H1 (cell line): ENCODE measurements around the gene HBQ1. TPM values are rescaled to one million over a fixed set of nuclear protein-coding genes. Genes with fewer than 3 reads are reported as not detected.

ENCODE experiments used
- CTCF ChIA-PET: fragments of 300-600 bp; sonication (Branson Sonifier 250); formaldehyde crosslinking; loops from one replicate; lab custom pipeline; 2021; ENCODE audit not compliant: partially characterized antibody; lab: Charles Lee
- POLR2A ChIA-PET: fragments of 300-600 bp; sonication (Branson Sonifier 250); formaldehyde crosslinking; loops from one replicate; lab custom pipeline; 2021; ENCODE audit warnings: inconsistent platforms; ENCODE audit not compliant: partially characterized antibody; lab: Charles Lee
- DNase-seq, 2 experiments: peaks; one replicate each; pipeline versions ENCODE4 v3.0.0 to v3.0.0-alpha.2; 2010 to 2022; ENCODE audit warnings: low spot score in 2 of 2, low read depth in 1 of 2, mixed read lengths in 1 of 2
- FAIRE-seq: peaks from 2 replicates; lab custom pipeline; 2011; peaks lifted over from hg19 to GRCh38; lab: Jason Lieb, UNC
- H2AFZ ChIP-seq: 2 replicates; pipeline ENCODE4 v1.8.1; 2012; ENCODE audit warnings: low read length, inconsistent platforms
- H2AK5ac ChIP-seq: 2 replicates; pipeline ENCODE4 v1.6.1; 2013; ENCODE audit warnings: low read depth, low read length
- H2BK120ac ChIP-seq: replicated peaks from 2 replicates; pipeline ENCODE3; 2013; ENCODE audit warnings: low read depth, low read length, inconsistent platforms
- H2BK12ac ChIP-seq: 2 replicates; pipeline ENCODE4 v1.6.1; 2013; ENCODE audit warnings: low read depth, low read length
- H2BK15ac ChIP-seq: 2 replicates; pipeline ENCODE4 v1.6.1; 2013; ENCODE audit warnings: low read length
- H2BK20ac ChIP-seq: 2 replicates; pipeline ENCODE4 v1.6.1; 2013; ENCODE audit warnings: low read length
- H2BK5ac ChIP-seq: 2 replicates; pipeline ENCODE4 v1.6.1; 2013; ENCODE audit warnings: low read depth, low read length
- H3K14ac ChIP-seq: 2 replicates; pipeline ENCODE4 v1.6.1; 2013; ENCODE audit warnings: inconsistent platforms; ENCODE audit not compliant: insufficient read length
- H3K18ac ChIP-seq: 2 replicates; pipeline ENCODE4 v1.6.1; 2013; ENCODE audit warnings: low read length; ENCODE audit errors: extremely low read depth
- H3K23ac ChIP-seq: 2 replicates; pipeline ENCODE4 v1.6.1; 2013; ENCODE audit warnings: inconsistent platforms; ENCODE audit not compliant: insufficient read length
- H3K23me2 ChIP-seq: 2 replicates; pipeline ENCODE4 v1.6.1; 2013; ENCODE audit warnings: low read depth, low read length
- H3K27ac ChIP-seq: 2 replicates; pipeline ENCODE4 v1.6.1; 2011; ENCODE audit warnings: low read depth, low read length, inconsistent platforms
- H3K27me3 ChIP-seq, 4 experiments: replicated peaks in 1 of 4; 1 replicate in 1 of 4; 2 replicates in 3 of 4; pipeline versions ENCODE4 v1.6.1 to v1.8.1; 2011 to 2013; ENCODE audit warnings: low read length in 3 of 4, mild to moderate bottlenecking in 3 of 4, inconsistent platforms in 2 of 4, mixed read lengths in 2 of 4, moderate library complexity in 1 of 4; ENCODE audit not compliant: control insufficient read depth in 3 of 4, insufficient read depth in 3 of 4; ENCODE audit errors: extremely low read depth in 1 of 4
- H3K36me3 ChIP-seq, 4 experiments: 2 replicates each; pipeline versions ENCODE4 v1.6.1 to v1.8.1; 2011 to 2013; ENCODE audit warnings: mild to moderate bottlenecking in 4 of 4, low read length in 3 of 4, moderate library complexity in 2 of 4, control low read depth in 1 of 4, inconsistent platforms in 1 of 4; ENCODE audit not compliant: insufficient read depth in 4 of 4, control insufficient read depth in 2 of 4
- H3K4ac ChIP-seq: replicated peaks from 2 replicates; pipeline ENCODE3; 2013; ENCODE audit warnings: low read length, low read depth, mixed read lengths, inconsistent platforms; ENCODE audit not compliant: insufficient read length
- H3K4me1 ChIP-seq, 4 experiments: replicated peaks in 1 of 4; 1 replicate in 1 of 4; 2 replicates in 3 of 4; pipeline versions ENCODE4 v1.6.1 to v1.8.1; 2011 to 2013; ENCODE audit warnings: low read length in 3 of 4, inconsistent platforms in 2 of 4, mixed read lengths in 1 of 4; ENCODE audit not compliant: insufficient read depth in 4 of 4, control insufficient read depth in 3 of 4
- H3K4me2 ChIP-seq, 2 experiments: 2 replicates each; pipeline versions ENCODE4 v1.6.1 to v1.8.1; 2011 to 2013; ENCODE audit warnings: low read depth in 2 of 2, low read length in 2 of 2, control low read depth in 1 of 2, inconsistent platforms in 1 of 2, mild to moderate bottlenecking in 1 of 2; ENCODE audit not compliant: insufficient read depth in 1 of 2
- H3K4me3 ChIP-seq, 4 experiments: fragments of 200-600, 300-600 bp in 1 of 4; sonication (generic), shearing (Covaris generic), sonication (Bioruptor Twin) in 1 of 4; 2 replicates each; pipeline versions ENCODE4 v1.5.1 to v1.8.1; 2011 to 2016; ENCODE audit warnings: low read length in 4 of 4, low read depth in 3 of 4, control low read depth in 2 of 4, inconsistent platforms in 2 of 4, mild to moderate bottlenecking in 2 of 4, mixed read lengths in 1 of 4, moderate library complexity in 1 of 4; ENCODE audit not compliant: insufficient read depth in 2 of 4; ENCODE audit errors: extremely low read depth in 1 of 4
- H3K56ac ChIP-seq: replicated peaks from 2 replicates; pipeline ENCODE3; 2013; ENCODE audit warnings: low read depth, mild to moderate bottlenecking, mixed read lengths, low read length, inconsistent platforms; ENCODE audit not compliant: insufficient read length
- H3K79me1 ChIP-seq: 2 replicates; pipeline ENCODE4 v1.6.1; 2013; ENCODE audit warnings: low read depth, low read length, control low read depth
- H3K79me2 ChIP-seq, 2 experiments: 2 replicates each; pipeline versions ENCODE4 v1.6.1 to v1.8.1; 2012 to 2013; ENCODE audit warnings: low read length in 2 of 2, mild to moderate bottlenecking in 2 of 2, inconsistent platforms in 1 of 2; ENCODE audit not compliant: insufficient read depth in 2 of 2, control insufficient read depth in 1 of 2
- H3K9ac ChIP-seq, 4 experiments: replicated peaks in 1 of 4; 1 replicate in 1 of 4; 2 replicates in 3 of 4; pipeline versions ENCODE4 v1.6.1 to v1.8.1; 2011 to 2013; ENCODE audit warnings: low read depth in 3 of 4, low read length in 3 of 4, control low read depth in 2 of 4, mild to moderate bottlenecking in 2 of 4, moderate library complexity in 2 of 4, inconsistent platforms in 1 of 4; ENCODE audit errors: extremely low read depth in 1 of 4
- H3K9me3 ChIP-seq, 2 experiments: 2 replicates each; pipeline versions ENCODE4 v1.6.1 to v1.8.1; 2012 to 2013; ENCODE audit warnings: mild to moderate bottlenecking in 2 of 2, moderate library complexity in 2 of 2, control low read depth in 1 of 2, inconsistent platforms in 1 of 2, low read depth in 1 of 2, low read length in 1 of 2, mixed read lengths in 1 of 2; ENCODE audit not compliant: insufficient read depth in 2 of 2
- H4K20me1 ChIP-seq, 2 experiments: replicated peaks in 1 of 2; 2 replicates each; pipeline versions ENCODE3 to v1.8.1; 2011 to 2013; ENCODE audit warnings: inconsistent platforms in 2 of 2, low read length in 2 of 2, mild to moderate bottlenecking in 1 of 2; ENCODE audit not compliant: insufficient read depth in 2 of 2, control insufficient read depth in 1 of 2
- H4K5ac ChIP-seq: 2 replicates; pipeline ENCODE4 v1.6.1; 2013; ENCODE audit warnings: low read length, low read depth, mixed read lengths, inconsistent platforms; ENCODE audit not compliant: insufficient read length
- H4K8ac ChIP-seq: 2 replicates; pipeline ENCODE4 v1.8.0; 2013; ENCODE audit warnings: mild to moderate bottlenecking, moderate library complexity, low read length, inconsistent platforms; ENCODE audit not compliant: insufficient read depth; ENCODE audit errors: extremely low read depth
- H4K91ac ChIP-seq: replicated peaks from 2 replicates; pipeline ENCODE3; 2013; ENCODE audit warnings: low read length, mixed read lengths, inconsistent platforms; ENCODE audit not compliant: insufficient read length
- ASH2L ChIP-seq: fragments of 200-600, 300-600 bp; sonication (generic); IDR thresholded peaks from one replicate; pipeline ENCODE4 v1.7.1; 2017; ENCODE audit warnings: low read length
- BACH1 ChIP-seq: IDR thresholded peaks from 2 replicates; pipeline ENCODE4 v1.6.1; 2012; ENCODE audit warnings: low read length, improper control_type of control experiment
- GABPA ChIP-seq: IDR thresholded peaks from 2 replicates; pipeline ENCODE4 v1.6.1; 2011; ENCODE audit warnings: mild to moderate bottlenecking, low read length, moderate library complexity, borderline replicate concordance; ENCODE audit not compliant: insufficient read depth
- GTF2F1 ChIP-seq: IDR thresholded peaks from 2 replicates; pipeline ENCODE4 v1.6.1; 2012; ENCODE audit warnings: low read depth, low read length, improper control_type of control experiment, borderline replicate concordance
- JUN ChIP-seq: IDR thresholded peaks from 2 replicates; pipeline ENCODE4 v1.6.1; 2011; ENCODE audit warnings: low read depth, mild to moderate bottlenecking, improper control_type of control experiment, low read length
- JUND ChIP-seq: IDR thresholded peaks from 2 replicates; pipeline ENCODE4 v1.6.1; 2011; ENCODE audit warnings: mild to moderate bottlenecking, improper control_type of control experiment, low read length
- POLR2AphosphoS5 ChIP-seq: IDR thresholded peaks from 2 replicates; pipeline ENCODE4 v1.6.1; 2011; ENCODE audit warnings: low read depth, low read length
- RBBP5 ChIP-seq: IDR thresholded peaks from 2 replicates; pipeline ENCODE4 v1.7.1; 2012; ENCODE audit warnings: low read depth, mild to moderate bottlenecking, inconsistent platforms, low read length, moderate library complexity, borderline replicate concordance
- TAF7 ChIP-seq: optimal IDR thresholded peaks from 2 replicates; pipeline ENCODE3; 2011; ENCODE audit warnings: low read depth, mild to moderate bottlenecking, inconsistent platforms, low read length, moderate library complexity, borderline replicate concordance
- TEAD4 ChIP-seq: IDR thresholded peaks from 2 replicates; pipeline ENCODE4 v1.6.1; 2012; ENCODE audit warnings: low read depth, low read length, inconsistent platforms, mixed read lengths
- YY1 ChIP-seq: IDR thresholded peaks from 2 replicates; pipeline ENCODE4 v1.6.1; 2011; ENCODE audit warnings: low read depth, mild to moderate bottlenecking, low read length
- WGBS, 2 experiments: shearing (Covaris generic) in 1 of 2; methylation state at CpG; one replicate each; pipeline versions ENCODE4 v1.1.6 to v1.1.7; 2013 to 2015; ENCODE audit warnings: low lambda C conversion rate in 2 of 2, mixed read lengths in 2 of 2, inconsistent platforms in 1 of 2, low coverage in 1 of 2, missing lambda C conversion rate in 1 of 2; ENCODE audit not compliant: insufficient replicate concordance in 2 of 2, insufficient coverage in 1 of 2, insufficient read length in 1 of 2; ENCODE audit errors: extremely low coverage in 1 of 2, missing lambda C conversion rate in 1 of 2; 5-methylcytosine and 5-hydroxymethylcytosine counted together
- polyA plus RNA-seq, 7 experiments: library from polyadenylated mRNA; depleted of rRNA in 3 of 7; stranded (reverse) in 5 of 7; unstranded in 2 of 7; fragments of >200 nt in 5 of 7; fragments of 200-250 nt in 2 of 7; gene quantifications; 1 replicate in 5 of 7; 2 replicates in 1 of 7; 4 replicates in 1 of 7; pipeline versions ENCODE4 v1.2.1 to v1.2.3, GENCODE V29; 2011 to 2013; ENCODE audit warnings: missing spikeins in 2 of 7, mixed read lengths in 2 of 7
- total RNA-seq: library from RNA; stranded (reverse); fragmentation: NEBNext Ultra II Directional; extraction: Animal tissue kit (Norgen Biotek cat#: 25700); gene quantifications from 2 replicates; pipeline ENCODE4 v1.2.1, GENCODE V29; 2021
- TF ChIP-seq, protein P1 (sequence below): IDR thresholded peaks from 2 replicates; pipeline ENCODE4 v1.6.1; 2012; ENCODE audit warnings: inconsistent platforms
- TF ChIP-seq, protein P2 (sequence below): IDR thresholded peaks from 2 replicates; pipeline ENCODE4 v1.6.1; 2012; ENCODE audit warnings: low read length, inconsistent platforms

Gene HBQ1
- total and polyA plus RNA-seq, 2 of the 8 experiments (the other 6 are each of a cell fraction or from before 2014, with no cell fraction given), result 2.9 to 17.1 TPM

DNA sequence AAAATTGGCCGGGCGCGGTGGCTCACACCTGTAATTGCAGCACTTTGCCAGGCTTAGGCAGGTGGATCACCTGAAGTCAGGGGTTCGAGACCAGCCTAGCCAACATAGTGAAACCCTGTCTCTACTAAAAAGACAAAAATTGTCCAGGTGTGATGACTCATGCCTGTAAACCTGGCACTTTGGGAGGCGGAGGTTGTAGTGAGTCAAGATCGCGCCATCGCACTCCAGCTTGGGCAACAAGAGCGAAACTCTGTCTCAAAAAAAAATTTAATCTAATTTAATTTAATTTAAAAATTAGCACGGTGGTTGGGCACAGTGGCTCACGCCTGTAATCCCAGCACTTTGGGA, 1.6 kb upstream of the HBQ1 start:
- Histone ChIP-seq H2AFZ (no peak overlapping the region), H3K4me2 (no peak overlapping the region), H3K27me3 (peaks cover 49 to 70% (median 63%) of the 10 kb centered on the region in 4 experiments), H3K56ac (no peak overlapping the region), H3K27ac (no peak overlapping the region), H2BK12ac (no peak overlapping the region), H3K18ac (no peak overlapping the region), H3K9ac (no peak overlapping the region), H3K36me3 (no peaks in the 10 kb centered on the region), H4K91ac (no peak overlapping the region), H3K23ac (no peak overlapping the region), H3K79me2 (no peaks in the 10 kb centered on the region), H3K79me1 (no peaks in the 10 kb centered on the region), H4K8ac (no peak overlapping the region), H3K4me1 (peaks cover 0 to 9% (median 4%) of the 10 kb centered on the region in 4 experiments; a peak in 5 of 7 replicates), H2BK15ac (no peak overlapping the region), H3K4ac (no peak overlapping the region), H2BK120ac (no peak overlapping the region), H2BK5ac (no peak overlapping the region), H3K14ac (no peak overlapping the region), H4K5ac (no peak overlapping the region), H3K4me3 (no peak overlapping the region), H3K23me2 (peaks cover 9% of the 10 kb centered on the region; the same call in 1 of the 2 replicates), H2AK5ac (no peak overlapping the region), H3K9me3 (no peaks in the 10 kb centered on the region), H2BK20ac (no peak overlapping the region), H4K20me1 (peaks cover 11 to 20% of the 10 kb centered on the region in 2 experiments)
- WGBS, 2 experiments, result 83% methylated on average over 11 of the region's 11 CpGs; no CpG with 5 or more reads in 1 of the 2 experiments
- DNase-seq (no peak), FAIRE-seq (no peak)
- ChIA-PET CTCF (interaction anchor here (2.5 to 4.3 kb wide), 2 partner anchors 11 to 61 kb away, joined by 14 to 29 read pairs; no protein-coding TSS in a partner anchor), POLR2A (interaction anchor here (2.3 kb wide), 1 partner anchor 11 kb away, joined by 16 read pairs; the partner anchor contains the start of gene HBM)
- TF ChIP-seq TAF7 (no peak), YY1 (no peak), ASH2L (no peak), TEAD4 (no peak), JUN (no peak), BACH1 (no peak), POLR2AphosphoS5 (no peak), RBBP5 (no peak), JUND (no peak), GTF2F1 (no peak), GABPA (no peak)
- TF ChIP-seq, protein P1, sequence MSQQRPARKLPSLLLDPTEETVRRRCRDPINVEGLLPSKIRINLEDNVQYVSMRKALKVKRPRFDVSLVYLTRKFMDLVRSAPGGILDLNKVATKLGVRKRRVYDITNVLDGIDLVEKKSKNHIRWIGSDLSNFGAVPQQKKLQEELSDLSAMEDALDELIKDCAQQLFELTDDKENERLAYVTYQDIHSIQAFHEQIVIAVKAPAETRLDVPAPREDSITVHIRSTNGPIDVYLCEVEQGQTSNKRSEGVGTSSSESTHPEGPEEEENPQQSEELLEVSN, result no peak
- TF ChIP-seq, protein P2, sequence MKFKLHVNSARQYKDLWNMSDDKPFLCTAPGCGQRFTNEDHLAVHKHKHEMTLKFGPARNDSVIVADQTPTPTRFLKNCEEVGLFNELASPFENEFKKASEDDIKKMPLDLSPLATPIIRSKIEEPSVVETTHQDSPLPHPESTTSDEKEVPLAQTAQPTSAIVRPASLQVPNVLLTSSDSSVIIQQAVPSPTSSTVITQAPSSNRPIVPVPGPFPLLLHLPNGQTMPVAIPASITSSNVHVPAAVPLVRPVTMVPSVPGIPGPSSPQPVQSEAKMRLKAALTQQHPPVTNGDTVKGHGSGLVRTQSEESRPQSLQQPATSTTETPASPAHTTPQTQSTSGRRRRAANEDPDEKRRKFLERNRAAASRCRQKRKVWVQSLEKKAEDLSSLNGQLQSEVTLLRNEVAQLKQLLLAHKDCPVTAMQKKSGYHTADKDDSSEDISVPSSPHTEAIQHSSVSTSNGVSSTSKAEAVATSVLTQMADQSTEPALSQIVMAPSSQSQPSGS, result no peak
